ENCODE measurements around the gene SLC17A2. TPM values are rescaled to one million over a fixed set of nuclear protein-coding genes. Genes with fewer than 3 reads are reported as not detected.

Gene SLC17A2
- total RNA-seq, 1 experiment from 2014 or later = not detected

- DNase-seq = no peak
- Histone ChIP-seq H3K36me3 (replicated peaks; ENCODE audit: control insufficient read depth, insufficient read depth, low read length) (no peaks in the 10 kb centered on the region), H3K4me3 (ENCODE audit: insufficient read depth, low read depth, low read length) (no peak overlapping the region), H3K27me3 (ENCODE audit: control insufficient read depth, insufficient read depth, low read length) (no peaks in the 10 kb centered on the region)
These were observed 37.6 kb downstream of the SLC17A2 start for GRCh38 chr6:25892877-25893276.

GRCh38 chr6:25889877-25890853 is 40.3 kb downstream of the SLC17A2 start:
- peak; percentile 47 for DNase-seq
- Histone ChIP-seq H3K27me3 (ENCODE audit: control insufficient read depth, insufficient read depth, low read length) (no peaks in the 10 kb centered on the region), H3K36me3 (replicated peaks; ENCODE audit: control insufficient read depth, insufficient read depth, low read length) (no peaks in the 10 kb centered on the region), H3K4me3 (ENCODE audit: insufficient read depth, low read depth, low read length) (no peak overlapping the region)

- H3K36me3 ChIP-seq (replicated peaks; ENCODE audit: control insufficient read depth, insufficient read depth, low read length) = no peaks in the 10 kb centered on the region
- DNase-seq = no peak
- no peaks in the 10 kb centered on the region for H3K27me3 ChIP-seq (ENCODE audit: control insufficient read depth, insufficient read depth, low read length)
- no peak overlapping the region for H3K4me3 ChIP-seq (ENCODE audit: insufficient read depth, low read depth, low read length)
These were observed 41.9 kb downstream of the SLC17A2 start for GRCh38 chr6:25888626-25889025.

GRCh38 chr6:25886066-25886465 is 44.4 kb downstream of the SLC17A2 start:
- Histone ChIP-seq H3K36me3 (replicated peaks; ENCODE audit: control insufficient read depth, insufficient read depth, low read length) (no peaks in the 10 kb centered on the region), H3K4me3 (ENCODE audit: insufficient read depth, low read depth, low read length) (no peak overlapping the region), H3K27me3 (ENCODE audit: control insufficient read depth, insufficient read depth, low read length) (no peaks in the 10 kb centered on the region)
- no peak for DNase-seq

GRCh38 chr6:25883991-25884390 is 46.5 kb downstream of the SLC17A2 start:
- Histone ChIP-seq H3K4me3 (ENCODE audit: insufficient read depth, low read depth, low read length) (no peak overlapping the region), H3K36me3 (replicated peaks; ENCODE audit: control insufficient read depth, insufficient read depth, low read length) (no peaks in the 10 kb centered on the region), H3K27me3 (ENCODE audit: control insufficient read depth, insufficient read depth, low read length) (no peaks in the 10 kb centered on the region)
- no peak for DNase-seq

GRCh38 chr6:25883536-25883935 is 47.0 kb downstream of the SLC17A2 start:
- H3K27me3 ChIP-seq (ENCODE audit: control insufficient read depth, insufficient read depth, low read length) = no peaks in the 10 kb centered on the region
- H3K4me3 ChIP-seq (ENCODE audit: insufficient read depth, low read depth, low read length) = no peak overlapping the region
- no peak for DNase-seq
- H3K36me3 ChIP-seq (replicated peaks; ENCODE audit: control insufficient read depth, insufficient read depth, low read length) = no peaks in the 10 kb centered on the region

- peak; percentile 59 for DNase-seq
- Histone ChIP-seq H3K36me3 (replicated peaks; ENCODE audit: control insufficient read depth, insufficient read depth, low read length) (no peaks in the 10 kb centered on the region), H3K27me3 (ENCODE audit: control insufficient read depth, insufficient read depth, low read length) (no peaks in the 10 kb centered on the region), H3K4me3 (ENCODE audit: insufficient read depth, low read depth, low read length) (peak overlapping the region; percentile 8; the same call in 1 of the 2 replicates)
These were observed 48.4 kb downstream of the SLC17A2 start for GRCh38 chr6:25882051-25882496.

- Histone ChIP-seq H3K36me3 (replicated peaks; ENCODE audit: control insufficient read depth, insufficient read depth, low read length) (no peaks in the 10 kb centered on the region), H3K4me3 (ENCODE audit: insufficient read depth, low read depth, low read length) (no peak overlapping the region), H3K27me3 (ENCODE audit: control insufficient read depth, insufficient read depth, low read length) (no peaks in the 10 kb centered on the region)
- DNase-seq = no peak
These were observed 49.9 kb downstream of the SLC17A2 start for GRCh38 chr6:25880601-25881000.

GRCh38 chr6:25878721-25879322 is 51.7 kb downstream of the SLC17A2 start:
- Histone ChIP-seq H3K4me3 (ENCODE audit: insufficient read depth, low read depth, low read length) (no peak overlapping the region), H3K36me3 (replicated peaks; ENCODE audit: control insufficient read depth, insufficient read depth, low read length) (no peaks in the 10 kb centered on the region), H3K27me3 (ENCODE audit: control insufficient read depth, insufficient read depth, low read length) (no peaks in the 10 kb centered on the region)
- no peak for DNase-seq

GRCh38 chr6:25875926-25876602 is 54.4 kb downstream of the SLC17A2 start:
- no peak for DNase-seq
- Histone ChIP-seq H3K36me3 (replicated peaks; ENCODE audit: control insufficient read depth, insufficient read depth, low read length) (no peaks in the 10 kb centered on the region), H3K27me3 (ENCODE audit: control insufficient read depth, insufficient read depth, low read length) (no peaks in the 10 kb centered on the region), H3K4me3 (ENCODE audit: insufficient read depth, low read depth, low read length) (no peak overlapping the region)

- Histone ChIP-seq H3K4me3 (ENCODE audit: insufficient read depth, low read depth, low read length) (no peak overlapping the region), H3K36me3 (replicated peaks; ENCODE audit: control insufficient read depth, insufficient read depth, low read length) (no peaks in the 10 kb centered on the region), H3K27me3 (ENCODE audit: control insufficient read depth, insufficient read depth, low read length) (no peaks in the 10 kb centered on the region)
- DNase-seq = no peak
These were observed 55.0 kb downstream of the SLC17A2 start for GRCh38 chr6:25875563-25875905.

- no peak overlapping the region for H3K4me3 ChIP-seq (ENCODE audit: insufficient read depth, low read depth, low read length)
- no peak for DNase-seq
- H3K36me3 ChIP-seq (replicated peaks; ENCODE audit: control insufficient read depth, insufficient read depth, low read length) = no peaks in the 10 kb centered on the region
- no peaks in the 10 kb centered on the region for H3K27me3 ChIP-seq (ENCODE audit: control insufficient read depth, insufficient read depth, low read length)
These were observed 55.5 kb downstream of the SLC17A2 start for GRCh38 chr6:25874822-25875562.

- H3K4me3 ChIP-seq (ENCODE audit: insufficient read depth, low read depth, low read length) = no peak within 1 kb of the TSS
- DNase-seq = no peak
- H3K36me3 ChIP-seq (replicated peaks; ENCODE audit: control insufficient read depth, insufficient read depth, low read length) = no peaks in the 10 kb centered on the region
- no peaks in the 10 kb centered on the region for H3K27me3 ChIP-seq (ENCODE audit: control insufficient read depth, insufficient read depth, low read length)
These were observed 56.4 kb downstream of the SLC17A2 start, which contains the start of gene SLC17A3 for GRCh38 chr6:25874118-25874517. Gene SLC17A3, minus strand, starts transcription at chr6:25874243. Its CDS starts 5,856 bp downstream, at chr6:25868387.

- no peaks in the 10 kb centered on the region for H3K36me3 ChIP-seq (replicated peaks; ENCODE audit: control insufficient read depth, insufficient read depth, low read length)
- no peak overlapping the region for H3K4me3 ChIP-seq (ENCODE audit: insufficient read depth, low read depth, low read length)
- H3K27me3 ChIP-seq (ENCODE audit: control insufficient read depth, insufficient read depth, low read length) = no peaks in the 10 kb centered on the region
- no peak for DNase-seq
These were observed 57.7 kb downstream of the SLC17A2 start for GRCh38 chr6:25872814-25873213.

All from H7 (cell line).